HG02759 (cell line): ENCODE measurements around the gene RAP1A.
"Not testable (repeated sequence)": the region's sequence is repeated elsewhere in the genome, so short reads cannot be mapped to it uniquely, and the experiment has no call there.

ENCODE experiments used
- ATAC-seq: cut with Tn5 transposase; IDR thresholded peaks from one replicate; pipeline ENCODE4 v1.9.1; 2021; ENCODE audit warnings: mild to moderate bottlenecking, moderate library complexity; ENCODE audit not compliant: unreplicated experiment

RAP1A gene

GRCh38 chr1:111597426-111597825 is 22.2 kb upstream of the RAP1A start:
- no peak for ATAC-seq

- no peak for ATAC-seq
Observed at GRCh38 chr1:111598544-111598943, 21.0 kb upstream of the RAP1A start.

GRCh38 chr1:111599781-111600693 is 19.6 kb upstream of the RAP1A start:
- ATAC-seq: peak; percentile 3

GRCh38 chr1:111600886-111601386 is 18.7 kb upstream of the RAP1A start:
- peak; percentile 71 for ATAC-seq

- ATAC-seq: no peak
Observed at GRCh38 chr1:111602302-111602701, 17.3 kb upstream of the RAP1A start.

GRCh38 chr1:111602974-111603373 is 16.6 kb upstream of the RAP1A start:
- no peak for ATAC-seq

- peak; percentile 37 for ATAC-seq
Observed at GRCh38 chr1:111603979-111604378, 15.6 kb upstream of the RAP1A start.

- no peak for ATAC-seq
Observed at GRCh38 chr1:111604931-111605330, 14.7 kb upstream of the RAP1A start.

- ATAC-seq: no peak
Observed at GRCh38 chr1:111605576-111605975, 14.0 kb upstream of the RAP1A start.

GRCh38 chr1:111606457-111607215 is 13.0 kb upstream of the RAP1A start:
- ATAC-seq: not testable (repeated sequence)

- ATAC-seq: not testable (repeated sequence)
Observed at GRCh38 chr1:111608528-111608927, 11.1 kb upstream of the RAP1A start.

- ATAC-seq: no peak
Observed at GRCh38 chr1:111611986-111612385, 7.6 kb upstream of the RAP1A start.

- ATAC-seq: peak; percentile 57
Observed at GRCh38 chr1:111615870-111616715, 3.5 kb upstream of the RAP1A start.

- ATAC-seq: no peak
Observed at GRCh38 chr1:111618081-111618480, 1.5 kb upstream of the RAP1A start.

GRCh38 chr1:111618961-111619634 is 491 bp upstream of the RAP1A start:
- peak; percentile 2 for ATAC-seq

GRCh38 chr1:111620441-111620971 is 917 bp downstream of the RAP1A start:
- no peak for ATAC-seq

GRCh38 chr1:111621050-111621449 is 1.5 kb downstream of the RAP1A start:
- no peak for ATAC-seq

GRCh38 chr1:111622166-111622565 is 2.6 kb downstream of the RAP1A start:
- ATAC-seq: no peak

- no peak for ATAC-seq
Observed at GRCh38 chr1:111624382-111624781, 4.8 kb downstream of the RAP1A start.

GRCh38 chr1:111625276-111625675 is 5.7 kb downstream of the RAP1A start:
- ATAC-seq: no peak
